Common myeloid progenitor, CD34-positive (primary cell): Measurements from ENCODE around the gene KCNB1.

Experiments used
- CTCF ChIA-PET: fragments of 350-600 bp; sonication (Branson Sonifier 250); formaldehyde crosslinking; loops from one replicate; lab custom pipeline; 2021; ENCODE audit warnings: antibody characterized with exemption; lab: Charles Lee
- POLR2A ChIA-PET: fragments of 350-600 bp; sonication (Branson Sonifier 250); formaldehyde crosslinking; loops from one replicate; lab custom pipeline; 2021; ENCODE audit warnings: antibody characterized with exemption; lab: Charles Lee
- DNase-seq, 3 donors: peaks; one replicate each; pipeline versions ENCODE4 v3.0.0 to v3.0.0-alpha.2; 2013
- H3K27ac ChIP-seq, 2 experiments: 1 replicate in 1 of 2; 2 replicates in 1 of 2; pipeline ENCODE4 v1.7.0; 2013; ENCODE audit warnings: inconsistent platforms in 2 of 2, low read length in 2 of 2, mild to moderate bottlenecking in 2 of 2, low read depth in 1 of 2, moderate library complexity in 1 of 2; ENCODE audit not compliant: severe bottlenecking in 2 of 2, insufficient read depth in 1 of 2, poor library complexity in 1 of 2
- H3K27me3 ChIP-seq, 5 experiments: replicated peaks in 2 of 5; 1 replicate in 3 of 5; 2 replicates in 2 of 5; pipeline versions ENCODE4 v1.6.1 to v1.7.0; 2013; ENCODE audit warnings: low read length in 4 of 5, mild to moderate bottlenecking in 2 of 5, moderate library complexity in 2 of 5, inconsistent platforms in 1 of 5; ENCODE audit not compliant: insufficient read depth in 5 of 5, control insufficient read depth in 4 of 5
- H3K36me3 ChIP-seq, 4 experiments: 1 replicate in 2 of 4; 2 replicates in 2 of 4; pipeline versions ENCODE4 v1.6.1 to v1.7.0; 2013; ENCODE audit warnings: low read length in 3 of 4, control low read depth in 1 of 4, mild to moderate bottlenecking in 1 of 4; ENCODE audit not compliant: control insufficient read depth in 4 of 4, insufficient read depth in 4 of 4
- H3K4me1 ChIP-seq, 4 experiments: 1 replicate in 3 of 4; 2 replicates in 1 of 4; pipeline versions ENCODE4 v1.6.1 to v1.7.1; 2013; ENCODE audit warnings: low read length in 3 of 4, mild to moderate bottlenecking in 3 of 4, control low read depth in 1 of 4, inconsistent platforms in 1 of 4, moderate library complexity in 1 of 4; ENCODE audit not compliant: control insufficient read depth in 4 of 4, insufficient read depth in 4 of 4; ENCODE audit errors: control extremely low read depth in 1 of 4
- H3K4me3 ChIP-seq, 7 experiments: 1 replicate in 4 of 7; 2 replicates in 3 of 7; pipeline versions ENCODE4 v1.5.1 to v1.7.0; 2013; ENCODE audit warnings: mild to moderate bottlenecking in 7 of 7, low read length in 6 of 7, moderate library complexity in 6 of 7, inconsistent platforms in 2 of 7, low read depth in 2 of 7, control low read depth in 1 of 7; ENCODE audit not compliant: insufficient read depth in 4 of 7, control insufficient read depth in 1 of 7; ENCODE audit errors: extremely low read depth in 1 of 7
- H3K9me3 ChIP-seq, 5 experiments: 1 replicate in 4 of 5; 2 replicates in 1 of 5; pipeline versions ENCODE4 v1.6.1 to v1.7.1; 2013; ENCODE audit warnings: low read length in 4 of 5, mild to moderate bottlenecking in 2 of 5, inconsistent platforms in 1 of 5, low read depth in 1 of 5, moderate library complexity in 1 of 5; ENCODE audit not compliant: control insufficient read depth in 4 of 5, insufficient read depth in 2 of 5; ENCODE audit errors: control extremely low read depth in 1 of 5
- WGBS: methylation state at CpG from one replicate; pipeline ENCODE4 v1.1.5; 2013; ENCODE audit not compliant: insufficient coverage; 5-methylcytosine and 5-hydroxymethylcytosine counted together

KCNB1 gene

GRCh38 chr20:49519212-49519712 is 36.8 kb upstream of the KCNB1 start:
- Histone ChIP-seq H3K4me3 (no peak overlapping the region), H3K36me3 (no peaks in the 10 kb centered on the region), H3K9me3 (peaks cover 0 to 5% (median 2%) of the 10 kb centered on the region in 5 experiments), H3K4me1 (no peaks in the 10 kb centered on the region), H3K27me3 (peaks cover 0 to 13% (median 0%) of the 10 kb centered on the region in 5 experiments), H3K27ac (no peak overlapping the region)
- whole genome bisulfite sequencing: 78% methylated on average over 3 of the region's 4 CpGs
- POLR2A ChIA-PET: no interaction called here
- no peak for DNase-seq
- CTCF ChIA-PET: no interaction called here

- POLR2A ChIA-PET: no interaction called here
- CTCF ChIA-PET: no interaction called here
- DNase-seq: no peak
- peaks cover 0 to 18% (median under 1%) of the 10 kb centered on the region in 5 experiments for H3K27me3 ChIP-seq
- 96% methylated on average over 4 of the region's 5 CpGs for WGBS
- H3K4me3 ChIP-seq: no peak overlapping the region
- H3K36me3 ChIP-seq: no peaks in the 10 kb centered on the region
- H3K4me1 ChIP-seq: no peaks in the 10 kb centered on the region
- H3K9me3 ChIP-seq: no peaks in the 10 kb centered on the region
- no peak overlapping the region for H3K27ac ChIP-seq
Measured at GRCh38 chr20:49518576-49518975, 36.1 kb upstream of the KCNB1 start.

- no peaks in the 10 kb centered on the region for H3K4me1 ChIP-seq
- no peak for DNase-seq
- POLR2A ChIA-PET: no interaction called here
- H3K36me3 ChIP-seq: no peaks in the 10 kb centered on the region
- peaks cover 0 to 24% (median 2%) of the 10 kb centered on the region in 5 experiments for H3K27me3 ChIP-seq
- WGBS: 100% methylated on average over 2 of the region's 4 CpGs
- CTCF ChIA-PET: interaction anchor here (1.0 to 1.5 kb wide), 2 partner anchors 16 to 184 kb away, joined by 3 to 4 read pairs; no protein-coding TSS in a partner anchor
- no peak overlapping the region for H3K4me3 ChIP-seq
- H3K27ac ChIP-seq: no peak overlapping the region
- H3K9me3 ChIP-seq: no peaks in the 10 kb centered on the region
Measured at GRCh38 chr20:49517805-49518100, 35.3 kb upstream of the KCNB1 start.

- CTCF ChIA-PET: interaction anchor here (1.0 to 1.9 kb wide), 4 partner anchors 12 to 183 kb away, joined by 3 to 6 read pairs (median 4); no protein-coding TSS in a partner anchor
- 94% methylated on average over 16 of the region's 17 CpGs for WGBS
- Histone ChIP-seq H3K4me3 (no peak overlapping the region), H3K4me1 (no peaks in the 10 kb centered on the region), H3K36me3 (no peaks in the 10 kb centered on the region), H3K27me3 (peaks cover 0 to 25% (median 2%) of the 10 kb centered on the region in 5 experiments), H3K27ac (no peak overlapping the region), H3K9me3 (no peaks in the 10 kb centered on the region)
- POLR2A ChIA-PET: no interaction called here
- no peak for DNase-seq
Measured at GRCh38 chr20:49516916-49517804, 34.7 kb upstream of the KCNB1 start.

- Histone ChIP-seq H3K27me3 (peaks cover 0 to 30% (median 2%) of the 10 kb centered on the region in 5 experiments), H3K4me1 (no peaks in the 10 kb centered on the region), H3K4me3 (no peak overlapping the region), H3K9me3 (no peaks in the 10 kb centered on the region), H3K27ac (no peak overlapping the region), H3K36me3 (no peaks in the 10 kb centered on the region)
- POLR2A ChIA-PET: no interaction called here
- 86% methylated on average over 2 of the region's 3 CpGs for WGBS
- DNase-seq: no peak
- CTCF ChIA-PET: interaction anchor here (1.0 to 1.9 kb wide), 6 partner anchors 11 to 185 kb away, joined by 3 to 6 read pairs (median 3); no protein-coding TSS in a partner anchor
Measured at GRCh38 chr20:49515586-49515985, 33.1 kb upstream of the KCNB1 start.

GRCh38 chr20:49513517-49513916 is 31.0 kb upstream of the KCNB1 start:
- Histone ChIP-seq H3K27me3 (peaks cover 0 to 38% (median 7%) of the 10 kb centered on the region in 5 experiments), H3K27ac (no peak overlapping the region), H3K9me3 (no peaks in the 10 kb centered on the region), H3K4me1 (no peaks in the 10 kb centered on the region), H3K4me3 (no peak overlapping the region), H3K36me3 (no peaks in the 10 kb centered on the region)
- CTCF ChIA-PET: interaction anchor here (1.9 kb wide), 1 partner anchor 95 kb away, joined by 6 read pairs; no protein-coding TSS in a partner anchor
- POLR2A ChIA-PET: interaction anchor here (0.6 kb wide), 1 partner anchor 25 kb away, joined by 3 read pairs; no protein-coding TSS in a partner anchor
- 100% methylated on average over 1 of the region's 2 CpGs for WGBS
- no peak for DNase-seq

GRCh38 chr20:49513009-49513408 is 30.5 kb upstream of the KCNB1 start:
- Histone ChIP-seq H3K4me1 (no peaks in the 10 kb centered on the region), H3K36me3 (no peaks in the 10 kb centered on the region), H3K27ac (no peak overlapping the region), H3K4me3 (no peak overlapping the region), H3K27me3 (peaks cover 0 to 42% (median 7%) of the 10 kb centered on the region in 5 experiments), H3K9me3 (no peaks in the 10 kb centered on the region)
- DNase-seq: no peak
- WGBS: 97% methylated on average over 7 of the region's 11 CpGs
- ChIA-PET CTCF (interaction anchor here (1.9 kb wide), 1 partner anchor 96 kb away, joined by 6 read pairs; no protein-coding TSS in a partner anchor), POLR2A (interaction anchor here (0.6 kb wide), 1 partner anchor 25 kb away, joined by 3 read pairs; no protein-coding TSS in a partner anchor)
